Endothelial cell (in vitro differentiated cells): Measurements from ENCODE around the gene PML. TPM values are rescaled to one million over a fixed set of nuclear protein-coding genes. Genes with fewer than 3 reads are reported as not detected.

Source experiments
- DNase-seq: peaks from one replicate; pipeline ENCODE4 v3.0.0; 2021; ENCODE audit warnings: low spot score
- H3K27ac Mint-ChIP-seq: one replicate; pipeline ENCODE4 v1.8.0; 2021; ENCODE audit warnings: mixed read lengths, inconsistent platforms; ENCODE audit not compliant: unreplicated experiment
- H3K27me3 Mint-ChIP-seq: one replicate; pipeline ENCODE4 v1.8.0; 2021; ENCODE audit warnings: mild to moderate bottlenecking, moderate library complexity, mixed read lengths, inconsistent platforms; ENCODE audit not compliant: unreplicated experiment
- H3K36me3 Mint-ChIP-seq: one replicate; pipeline ENCODE4 v1.8.0; 2021; ENCODE audit warnings: mild to moderate bottlenecking, low read depth, mixed read lengths, inconsistent platforms; ENCODE audit not compliant: unreplicated experiment
- H3K4me1 Mint-ChIP-seq: one replicate; pipeline ENCODE4 v1.8.0; 2021; ENCODE audit warnings: mild to moderate bottlenecking, mixed read lengths, inconsistent platforms; ENCODE audit not compliant: unreplicated experiment
- H3K4me3 Mint-ChIP-seq: one replicate; pipeline ENCODE4 v1.8.0; 2021; ENCODE audit warnings: mild to moderate bottlenecking, mixed read lengths, inconsistent platforms; ENCODE audit not compliant: unreplicated experiment
- H3K9me3 Mint-ChIP-seq: one replicate; pipeline ENCODE4 v1.8.0; 2021; ENCODE audit warnings: mixed read lengths, inconsistent platforms; ENCODE audit not compliant: unreplicated experiment
- CTCF ChIP-seq: fragments of 200-600 bp; sonication (generic); IDR thresholded peaks from one replicate; pipeline ENCODE4 v1.5.0; 2021; ENCODE audit warnings: antibody characterized with exemption; ENCODE audit not compliant: unreplicated experiment
- total RNA-seq: library from RNA; stranded (reverse); fragmentation: NEBNext Ultra II Directional; extraction: Animal tissue kit (Norgen Biotek cat#: 25700); gene quantifications from one replicate; pipeline ENCODE4 v1.2.1, GENCODE V29; 2021; ENCODE audit not compliant: unreplicated experiment

PML gene
- total RNA-seq, 1 donor from 2014 or later: 161 TPM

GRCh38 chr15:74027688-74028087 is 33.2 kb downstream of the PML start:
- peaks cover 8% of the 10 kb centered on the region for H3K4me1 Mint-ChIP-seq
- H3K9me3 Mint-ChIP-seq: no peaks in the 10 kb centered on the region
- H3K27me3 Mint-ChIP-seq: peaks cover 2% of the 10 kb centered on the region
- H3K36me3 Mint-ChIP-seq: peaks cover 40% of the 10 kb centered on the region
- TF ChIP-seq CTCF: no peak
- no peak overlapping the region for H3K4me3 Mint-ChIP-seq
- DNase-seq: no peak
- H3K27ac Mint-ChIP-seq: no peak overlapping the region

GRCh38 chr15:74028646-74029045 is 34.1 kb downstream of the PML start:
- TF ChIP-seq CTCF: no peak
- Mint-ChIP-seq H3K4me3 (peak overlapping the region; percentile 28), H3K36me3 (peaks cover 37% of the 10 kb centered on the region)

GRCh38 chr15:74032046-74032445 is 37.5 kb downstream of the PML start:
- H3K36me3 Mint-ChIP-seq: peaks cover 40% of the 10 kb centered on the region

More at GRCh38 chr15:74028646-74029045, 34.1 kb downstream of the PML start:
- no peaks in the 10 kb centered on the region for H3K9me3 Mint-ChIP-seq
- no peak for DNase-seq
- H3K4me1 Mint-ChIP-seq: peaks cover 8% of the 10 kb centered on the region
- H3K27ac Mint-ChIP-seq: no peak overlapping the region
- peaks cover 2% of the 10 kb centered on the region for H3K27me3 Mint-ChIP-seq

GRCh38 chr15:74032606-74033561 is 38.4 kb downstream of the PML start:
- DNase-seq: no peak
- no peak for TF ChIP-seq CTCF
- peaks cover 44% of the 10 kb centered on the region for H3K36me3 Mint-ChIP-seq
- H3K27ac Mint-ChIP-seq: no peak overlapping the region
- H3K27me3 Mint-ChIP-seq: peaks cover 15% of the 10 kb centered on the region
- H3K4me3 Mint-ChIP-seq: no peak overlapping the region
- no peaks in the 10 kb centered on the region for H3K9me3 Mint-ChIP-seq
- H3K4me1 Mint-ChIP-seq: peaks cover 22% of the 10 kb centered on the region

More at GRCh38 chr15:74032046-74032445, 37.5 kb downstream of the PML start:
- Mint-ChIP-seq H3K27me3 (peaks cover 11% of the 10 kb centered on the region), H3K9me3 (no peaks in the 10 kb centered on the region), H3K4me1 (peaks cover 17% of the 10 kb centered on the region), H3K27ac (peak overlapping the region; percentile 57), H3K4me3 (peak overlapping the region; percentile 56)
- DNase-seq: no peak
- no peak for TF ChIP-seq CTCF

GRCh38 chr15:74034206-74034755 is 39.8 kb downstream of the PML start:
- peaks cover 43% of the 10 kb centered on the region for H3K36me3 Mint-ChIP-seq
- no peak for TF ChIP-seq CTCF
- peaks cover 15% of the 10 kb centered on the region for H3K27me3 Mint-ChIP-seq
- peak overlapping the region; percentile 61 for H3K27ac Mint-ChIP-seq
- no peak overlapping the region for H3K4me3 Mint-ChIP-seq
- peaks cover 25% of the 10 kb centered on the region for H3K4me1 Mint-ChIP-seq
- no peaks in the 10 kb centered on the region for H3K9me3 Mint-ChIP-seq
- DNase-seq: no peak
